HepG2 (cell line): ENCODE measurements around the gene UNC5A. TPM values are rescaled to one million over a fixed set of nuclear protein-coding genes. Genes with fewer than 3 reads are reported as not detected.

Experiments
- ARHGAP35 ChIP-seq: sonication (generic); formaldehyde crosslinking; IDR thresholded peaks from 2 replicates; pipeline ENCODE4 v1.9.0; 2022; ENCODE audit warnings: mild to moderate bottlenecking, inconsistent platforms, moderate library complexity, missing genetic modification reagents, borderline replicate concordance
- BRF2 ChIP-seq: sonication (generic); formaldehyde crosslinking; IDR thresholded peaks from 2 replicates; pipeline ENCODE4 v1.8.1; 2022; ENCODE audit warnings: mild to moderate bottlenecking, missing genetic modification reagents
- ELF3 ChIP-seq: IDR thresholded peaks from 2 replicates; pipeline ENCODE4 v1.6.1; 2016; ENCODE audit warnings: missing genetic modification reagents, missing compliant biosample characterization
- HMGXB4 ChIP-seq, 2 experiments: sonication (generic) in 1 of 2; formaldehyde crosslinking in 1 of 2; IDR thresholded peaks; 2 replicates each; pipeline versions ENCODE4 v1.4.0 to v1.6.1; 2018 to 2020; ENCODE audit warnings: missing genetic modification reagents in 2 of 2, borderline replicate concordance in 1 of 2, low read depth in 1 of 2, mild to moderate bottlenecking in 1 of 2, missing biosample characterization in 1 of 2
- KAT7 ChIP-seq: IDR thresholded peaks from 2 replicates; pipeline ENCODE4 v1.6.1; 2018; ENCODE audit warnings: borderline replicate concordance, missing compliant biosample characterization
- KLF11 ChIP-seq: IDR thresholded peaks from 2 replicates; pipeline ENCODE4 v1.6.1; 2016; ENCODE audit warnings: missing compliant biosample characterization
- MEF2D ChIP-seq: sonication (generic); formaldehyde crosslinking; IDR thresholded peaks from 2 replicates; pipeline ENCODE4 v1.5.1; 2020; ENCODE audit warnings: mild to moderate bottlenecking, missing genetic modification reagents
- REXO4 ChIP-seq: sonication (generic); formaldehyde crosslinking; IDR thresholded peaks from 2 replicates; pipeline ENCODE4 v1.8.0; 2022; ENCODE audit warnings: missing genetic modification reagents, mild to moderate bottlenecking, borderline replicate concordance
- SCMH1 ChIP-seq: sonication (generic); formaldehyde crosslinking; IDR thresholded peaks from 2 replicates; pipeline ENCODE4 v1.9.0; 2021; ENCODE audit warnings: missing genetic modification reagents, mild to moderate bottlenecking, borderline replicate concordance
- SNRNP70 ChIP-seq: fragments of 200-400 bp; formaldehyde crosslinking; IDR thresholded peaks from 2 replicates; pipeline ENCODE4 v1.6.1; 2017; ENCODE audit warnings: mild to moderate bottlenecking, low read depth, low read length, moderate library complexity
- SRY ChIP-seq: sonication (generic); formaldehyde crosslinking; IDR thresholded peaks from 2 replicates; pipeline ENCODE4 v1.8.0; 2022; ENCODE audit warnings: mild to moderate bottlenecking, missing genetic modification reagents
- TCF12 ChIP-seq, 2 experiments: fragments of 450-650 bp in 1 of 2; sonication (generic) in 1 of 2; formaldehyde crosslinking in 1 of 2; IDR thresholded peaks; 2 replicates each; pipeline versions ENCODE4 v1.6.1 to v1.8.0; 2017 to 2022; ENCODE audit warnings: antibody characterized with exemption in 1 of 2, mild to moderate bottlenecking in 1 of 2, missing genetic modification reagents in 1 of 2, moderate library complexity in 1 of 2
- ZFY ChIP-seq: sonication (generic); formaldehyde crosslinking; IDR thresholded peaks from 2 replicates; pipeline ENCODE4 v1.4.0; 2020; ENCODE audit warnings: missing genetic modification reagents
- ZMAT3 ChIP-seq: sonication (generic); formaldehyde crosslinking; conservative IDR thresholded peaks from 2 replicates; pipeline ENCODE4 v1.7.0; 2021; ENCODE audit warnings: missing genetic modification reagents
- ZNF124 ChIP-seq: sonication (generic); formaldehyde crosslinking; IDR thresholded peaks from 2 replicates; pipeline ENCODE4 v1.4.0; 2020; ENCODE audit warnings: missing genetic modification reagents
- ZNF704 ChIP-seq: sonication (generic); formaldehyde crosslinking; IDR thresholded peaks from 2 replicates; pipeline ENCODE4 v1.8.1; 2023; ENCODE audit warnings: mild to moderate bottlenecking, inconsistent platforms, moderate library complexity, missing genetic modification reagents, borderline replicate concordance
- polyA plus RNA-seq, 8 experiments: library from polyadenylated mRNA; depleted of rRNA in 3 of 8; stranded (reverse) in 7 of 8; unstranded in 1 of 8; fragments of >200 nt; fragmentation: Illumina TruSeq in 4 of 8; extraction: Trizol in 4 of 8; gene quantifications; 2 replicates each; pipeline versions ENCODE4 v1.2.1 to v1.2.3, GENCODE V29; 2011 to 2016; ENCODE audit warnings: low read depth in 4 of 8, missing spikeins in 1 of 8, mixed read lengths in 1 of 8; ENCODE audit not compliant: insufficient read depth in 1 of 8
- total RNA-seq, 5 experiments: library from RNA; depleted of rRNA; stranded (reverse); fragments of >200 nt; fragmentation: Illumina TruSeq; extraction: Trizol; gene quantifications; 2 replicates each; pipeline ENCODE4 v1.2.3, GENCODE V29; 2016; ENCODE audit warnings: low read depth in 1 of 5
- TF ChIP-seq, protein P1 (sequence below): sonication (generic); formaldehyde crosslinking; IDR thresholded peaks from 2 replicates; pipeline ENCODE4 v1.4.0; 2020; ENCODE audit warnings: mild to moderate bottlenecking, missing genetic modification reagents
- TF ChIP-seq, protein P2 (sequence below): sonication (generic); formaldehyde crosslinking; IDR thresholded peaks from 2 replicates; pipeline ENCODE4 v1.4.0; 2020; ENCODE audit warnings: mild to moderate bottlenecking, missing genetic modification reagents
- TF ChIP-seq, protein P3 (sequence below): sonication (generic); formaldehyde crosslinking; IDR thresholded peaks from 2 replicates; pipeline ENCODE4 v1.4.0; 2020; ENCODE audit warnings: missing genetic modification reagents, mild to moderate bottlenecking, borderline replicate concordance
- TF ChIP-seq, protein P4 (sequence below): sonication (generic); formaldehyde crosslinking; IDR thresholded peaks from 2 replicates; pipeline ENCODE4 v1.8.0; 2022; ENCODE audit warnings: missing genetic modification reagents, low read depth, mild to moderate bottlenecking, borderline replicate concordance

The UNC5A gene
- total and polyA plus RNA-seq, 2 of the 13 experiments (the other 11 are each of a cell fraction or from before 2014, with no cell fraction given), result not detected

GRCh38 chr5:176837707-176838115 is 27.4 kb downstream of the UNC5A start (continued):
- TF ChIP-seq, protein P1, sequence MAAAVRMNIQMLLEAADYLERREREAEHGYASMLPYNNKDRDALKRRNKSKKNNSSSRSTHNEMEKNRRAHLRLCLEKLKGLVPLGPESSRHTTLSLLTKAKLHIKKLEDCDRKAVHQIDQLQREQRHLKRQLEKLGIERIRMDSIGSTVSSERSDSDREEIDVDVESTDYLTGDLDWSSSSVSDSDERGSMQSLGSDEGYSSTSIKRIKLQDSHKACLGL (CRISPR knock-in tag), result peak; percentile 100
- TF ChIP-seq KLF11 (CRISPR knock-in tag) (peak; percentile 100), ELF3 (CRISPR knock-in tag) (peak; percentile 100), ZFY (CRISPR knock-in tag) (peak; percentile 95), MEF2D (CRISPR knock-in tag) (peak; percentile 100), SNRNP70 (no peak), SRY (peak; percentile 100), BRF2 (CRISPR knock-in tag) (peak; percentile 99), ZMAT3 (CRISPR knock-in tag) (peak; percentile 100), ARHGAP35 (CRISPR knock-in tag) (peak; percentile 100), HMGXB4 (CRISPR knock-in tag; IDR thresholded peaks at IDR 0.05; ENCODE audit: borderline replicate concordance in 1 of 2, low read depth in 1 of 2) (peak; percentile 88 to 99), KAT7 (CRISPR knock-in tag) (peak; percentile 96; the same call in 1 of the 2 replicates), ZNF704 (CRISPR knock-in tag) (peak; percentile 100), ZNF124 (CRISPR knock-in tag) (peak; percentile 100), REXO4 (CRISPR knock-in tag) (peak; percentile 100), TCF12 (IDR thresholded peaks at IDR 0.05) (no peak), TCF12 (CRISPR knock-in tag; IDR thresholded peaks at IDR 0.05) (peak; percentile 98), SCMH1 (CRISPR knock-in tag) (peak; percentile 96)
- TF ChIP-seq, protein P2, sequence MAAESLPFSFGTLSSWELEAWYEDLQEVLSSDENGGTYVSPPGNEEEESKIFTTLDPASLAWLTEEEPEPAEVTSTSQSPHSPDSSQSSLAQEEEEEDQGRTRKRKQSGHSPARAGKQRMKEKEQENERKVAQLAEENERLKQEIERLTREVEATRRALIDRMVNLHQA (CRISPR knock-in tag), result peak; percentile 97
- TF ChIP-seq, protein P3, sequence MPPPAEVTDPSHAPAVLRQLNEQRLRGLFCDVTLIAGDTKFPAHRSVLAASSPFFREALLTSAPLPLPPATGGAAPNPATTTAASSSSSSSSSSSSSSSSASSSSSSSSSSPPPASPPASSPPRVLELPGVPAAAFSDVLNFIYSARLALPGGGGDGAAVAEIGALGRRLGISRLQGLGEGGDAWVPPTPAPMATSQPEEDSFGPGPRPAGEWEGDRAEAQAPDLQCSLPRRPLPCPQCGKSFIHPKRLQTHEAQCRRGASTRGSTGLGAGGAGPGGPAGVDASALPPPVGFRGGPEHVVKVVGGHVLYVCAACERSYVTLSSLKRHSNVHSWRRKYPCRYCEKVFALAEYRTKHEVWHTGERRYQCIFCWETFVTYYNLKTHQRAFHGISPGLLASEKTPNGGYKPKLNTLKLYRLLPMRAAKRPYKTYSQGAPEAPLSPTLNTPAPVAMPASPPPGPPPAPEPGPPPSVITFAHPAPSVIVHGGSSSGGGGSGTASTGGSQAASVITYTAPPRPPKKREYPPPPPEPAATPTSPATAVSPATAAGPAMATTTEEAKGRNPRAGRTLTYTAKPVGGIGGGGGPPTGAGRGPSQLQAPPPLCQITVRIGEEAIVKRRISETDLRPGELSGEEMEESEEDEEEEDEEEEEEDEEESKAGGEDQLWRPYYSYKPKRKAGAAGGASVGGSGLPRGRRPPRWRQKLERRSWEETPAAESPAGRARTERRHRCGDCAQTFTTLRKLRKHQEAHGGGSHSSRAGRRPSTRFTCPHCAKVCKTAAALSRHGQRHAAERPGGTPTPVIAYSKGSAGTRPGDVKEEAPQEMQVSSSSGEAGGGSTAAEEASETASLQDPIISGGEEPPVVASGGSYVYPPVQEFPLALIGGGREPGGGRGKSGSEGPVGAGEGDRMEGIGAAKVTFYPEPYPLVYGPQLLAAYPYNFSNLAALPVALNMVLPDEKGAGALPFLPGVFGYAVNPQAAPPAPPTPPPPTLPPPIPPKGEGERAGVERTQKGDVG (CRISPR knock-in tag), result peak; percentile 99
- TF ChIP-seq, protein P4, sequence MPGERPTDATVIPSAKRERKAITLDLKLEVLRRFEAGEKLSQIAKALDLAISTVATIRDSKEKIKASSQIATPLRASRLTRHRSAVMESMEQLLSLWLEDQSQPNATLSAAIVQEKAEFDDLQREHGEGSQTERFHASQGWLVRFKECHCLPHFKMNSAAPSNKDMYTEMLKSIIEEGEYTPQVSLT (CRISPR knock-in tag), result peak; percentile 100
